GM21381 (cell line): ENCODE measurements around the gene GRAMD2B.

Experiments
- ATAC-seq: cut with Tn5 transposase; IDR thresholded peaks from one replicate; pipeline ENCODE4 v1.9.1; 2021; ENCODE audit warnings: mild to moderate bottlenecking, moderate library complexity; ENCODE audit not compliant: unreplicated experiment

The GRAMD2B gene

GRCh38 chr5:126534553-126534952 is 111.3 kb downstream of the GRAMD2B start:
- no peak for ATAC-seq

- no peak for ATAC-seq
Measured at GRCh38 chr5:126535856-126536545, 112.8 kb downstream of the GRAMD2B start.

GRCh38 chr5:126536874-126537273 is 113.7 kb downstream of the GRAMD2B start:
- no peak for ATAC-seq

- ATAC-seq = no peak
Measured at GRCh38 chr5:126538579-126538978, 115.4 kb downstream of the GRAMD2B start.

GRCh38 chr5:126540631-126541030 is 117.4 kb downstream of the GRAMD2B start:
- no peak for ATAC-seq

- no peak for ATAC-seq
Measured at GRCh38 chr5:126542441-126542840, 119.2 kb downstream of the GRAMD2B start.

GRCh38 chr5:126543009-126543408 is 119.8 kb downstream of the GRAMD2B start:
- no peak for ATAC-seq

- ATAC-seq = no peak
Measured at GRCh38 chr5:126543660-126544059, 120.5 kb downstream of the GRAMD2B start.
